SK-N-SH (cell line): ENCODE data around the gene TEKT5. TPM values are rescaled to one million over a fixed set of nuclear protein-coding genes. Genes with fewer than 3 reads are reported as not detected.
A peak's percentile ranks its signal among the peaks of the same experiment; 100 is the strongest.

Experiments
- CTCF ChIA-PET: fragments of 300-600, 350-600 bp; formaldehyde crosslinking; extraction: SDS; loops from one replicate; lab custom pipeline; 2021; lab: Yijun Ruan, JAX
- POLR2A ChIA-PET: fragments of 350-600 bp; sonication (Branson Sonifier 250); formaldehyde crosslinking; extraction: SDS; loops from one replicate; lab custom pipeline; 2020; ENCODE audit warnings: antibody characterized with exemption, inconsistent platforms; lab: Yijun Ruan, JAX
- DNase-seq: peaks from one replicate; pipeline ENCODE4 v3.0.0; 2012
- H2AFZ ChIP-seq: fragments of 200-600 bp; sonication (generic); 2 replicates; pipeline ENCODE4 v1.8.1; 2016; ENCODE audit warnings: antibody characterized with exemption, mild to moderate bottlenecking, low read depth
- H3F3A ChIP-seq: fragments of 200-600 bp; sonication (generic); replicated peaks from 2 replicates; pipeline ENCODE3; 2016; ENCODE audit warnings: antibody characterized with exemption, mild to moderate bottlenecking; ENCODE audit not compliant: insufficient read depth
- H3K27ac ChIP-seq, 2 experiments: fragments of 200-500 bp in 1 of 2; fragments of 200-600 bp in 1 of 2; sonication (Bioruptor generic) in 1 of 2; sonication (generic), shearing (Covaris generic) in 1 of 2; 2 replicates each; pipeline versions ENCODE4 v1.5.1 to v1.6.1; 2014 to 2016; ENCODE audit warnings: low read depth in 2 of 2, inconsistent platforms in 1 of 2, low read length in 1 of 2, mild to moderate bottlenecking in 1 of 2, mixed read lengths in 1 of 2
- H3K27me3 ChIP-seq: fragments of 200-600 bp; sonication (generic), shearing (Covaris generic); 2 replicates; pipeline ENCODE4 v1.6.1; 2016; ENCODE audit warnings: mixed run types; ENCODE audit not compliant: insufficient read depth
- H3K36me3 ChIP-seq, 2 experiments: fragments of 200-500 bp in 1 of 2; fragments of 200-600 bp in 1 of 2; sonication (Bioruptor generic) in 1 of 2; sonication (generic) in 1 of 2; replicated peaks in 1 of 2; 2 replicates each; pipeline versions ENCODE3 to v1.5.1; 2014 to 2016; ENCODE audit warnings: low read length in 1 of 2, mild to moderate bottlenecking in 1 of 2; ENCODE audit not compliant: insufficient read depth in 2 of 2, control insufficient read depth in 1 of 2
- H3K4me1 ChIP-seq, 2 experiments: fragments of 200-500 bp in 1 of 2; fragments of 200-600 bp in 1 of 2; sonication (Bioruptor generic) in 1 of 2; sonication (generic), shearing (Covaris generic) in 1 of 2; 2 replicates each; pipeline versions ENCODE4 v1.5.1 to v1.6.1; 2014 to 2016; ENCODE audit warnings: low read depth in 1 of 2, low read length in 1 of 2, mixed run types in 1 of 2; ENCODE audit not compliant: insufficient read depth in 2 of 2, control insufficient read depth in 1 of 2
- H3K4me2 ChIP-seq: fragments of 200-600 bp; sonication (generic), shearing (Covaris generic); 2 replicates; pipeline ENCODE4 v1.6.1; 2017; ENCODE audit warnings: mixed run types
- H3K4me3 ChIP-seq, 2 experiments: fragments of 200-500 bp in 1 of 2; fragments of 200-600 bp in 1 of 2; sonication (Bioruptor generic) in 1 of 2; sonication (generic), shearing (Covaris generic) in 1 of 2; 2 replicates each; pipeline versions ENCODE4 v1.5.1 to v1.8.1; 2014 to 2016; ENCODE audit warnings: low read depth in 2 of 2, inconsistent platforms in 1 of 2, low read length in 1 of 2, mild to moderate bottlenecking in 1 of 2, mixed read lengths in 1 of 2, moderate library complexity in 1 of 2
- H3K79me2 ChIP-seq: fragments of 200-600 bp; sonication (generic); 2 replicates; pipeline ENCODE4 v1.8.1; 2017; ENCODE audit warnings: mild to moderate bottlenecking; ENCODE audit not compliant: insufficient read depth
- H3K9ac ChIP-seq: fragments of 200-600 bp; sonication (generic); 2 replicates; pipeline ENCODE4 v1.6.1; 2017; ENCODE audit warnings: mixed run types
- H3K9me2 ChIP-seq: fragments of 200-600 bp; sonication (generic); 2 replicates; pipeline ENCODE4 v1.6.1; 2017; ENCODE audit warnings: mixed run types
- H3K9me3 ChIP-seq: fragments of 200-600 bp; sonication (generic); 2 replicates; pipeline ENCODE4 v1.6.1; 2017; ENCODE audit warnings: mixed run types, mild to moderate bottlenecking, moderate library complexity
- H4K20me1 ChIP-seq: fragments of 200-600 bp; sonication (generic); 2 replicates; pipeline ENCODE4 v1.6.1; 2017; ENCODE audit warnings: mild to moderate bottlenecking, mixed run types; ENCODE audit not compliant: insufficient read depth
- CHD2 ChIP-seq: fragments of 150-350 bp; IDR thresholded peaks from 2 replicates; pipeline ENCODE4 v1.6.1; 2018; ENCODE audit warnings: low read length; ENCODE audit not compliant: partially characterized antibody
- EP300 ChIP-seq, 2 experiments: IDR thresholded peaks; 2 replicates each; pipeline versions ENCODE4 v1.4.0 to v1.6.1; 2012; ENCODE audit warnings: borderline replicate concordance in 1 of 2, low read depth in 1 of 2, low read length in 1 of 2
- GATA2 ChIP-seq: sonication (generic); formaldehyde crosslinking; IDR thresholded peaks from 2 replicates; pipeline ENCODE4 v1.5.0; 2020; ENCODE audit warnings: mild to moderate bottlenecking, missing genetic modification reagents
- MXI1 ChIP-seq: IDR thresholded peaks from 2 replicates; pipeline ENCODE4 v1.6.1; 2012; ENCODE audit warnings: mild to moderate bottlenecking, low read depth, low read length, improper control_type of control experiment
- POLR2AphosphoS5 ChIP-seq: IDR thresholded peaks from 2 replicates; pipeline ENCODE4 v1.6.1; 2012; ENCODE audit warnings: low read depth, low read length
- RAD21 ChIP-seq: IDR thresholded peaks from 2 replicates; pipeline ENCODE4 v1.6.1; 2012; ENCODE audit warnings: mild to moderate bottlenecking, low read length
- RCOR1 ChIP-seq: fragments of 150-350 bp; IDR thresholded peaks from 2 replicates; pipeline ENCODE4 v1.6.1; 2017; ENCODE audit warnings: antibody characterized with exemption, low read length
- REST ChIP-seq: IDR thresholded peaks from 2 replicates; pipeline ENCODE4 v1.6.1; 2012; ENCODE audit warnings: mild to moderate bottlenecking, low read depth, low read length, moderate library complexity
- RXRA ChIP-seq: IDR thresholded peaks from 2 replicates; pipeline ENCODE4 v1.4.0; 2012; ENCODE audit warnings: low read depth, mild to moderate bottlenecking, borderline replicate concordance
- SMC3 ChIP-seq: IDR thresholded peaks from 2 replicates; pipeline ENCODE4 v1.6.1; 2012; ENCODE audit warnings: low read depth, low read length, improper control_type of control experiment
- TAF1 ChIP-seq: IDR thresholded peaks from 2 replicates; pipeline ENCODE4 v1.6.1; 2012; ENCODE audit warnings: low read depth, mild to moderate bottlenecking, low read length, moderate library complexity, borderline replicate concordance
- WGBS: methylation state at CpG from one replicate; pipeline ENCODE4 v1.1.6; 2017; ENCODE audit warnings: low lambda C conversion rate; 5-methylcytosine and 5-hydroxymethylcytosine counted together
- polyA plus RNA-seq, 3 experiments: library from polyadenylated mRNA; depleted of rRNA; stranded (reverse); fragments of >200 nt; gene quantifications; 2 replicates each; pipeline ENCODE4 v1.2.3, GENCODE V29; 2012
- TF ChIP-seq, protein P1 (sequence below): IDR thresholded peaks from 2 replicates; pipeline ENCODE4; 2012
- TF ChIP-seq, protein P2 (sequence below): IDR thresholded peaks from 2 replicates; pipeline ENCODE4 v1.4.0; 2012; ENCODE audit warnings: low read depth
- TF ChIP-seq, protein P3 (sequence below): fragments of 150-350 bp; IDR thresholded peaks from 2 replicates; pipeline ENCODE4 v1.6.1; 2017; ENCODE audit warnings: antibody characterized with exemption, low read length, low read depth, borderline replicate concordance

The TEKT5 gene
- polyA plus RNA-seq, 1 of the 3 experiments (the other 2 are of a cell fraction) = not detected

DNA sequence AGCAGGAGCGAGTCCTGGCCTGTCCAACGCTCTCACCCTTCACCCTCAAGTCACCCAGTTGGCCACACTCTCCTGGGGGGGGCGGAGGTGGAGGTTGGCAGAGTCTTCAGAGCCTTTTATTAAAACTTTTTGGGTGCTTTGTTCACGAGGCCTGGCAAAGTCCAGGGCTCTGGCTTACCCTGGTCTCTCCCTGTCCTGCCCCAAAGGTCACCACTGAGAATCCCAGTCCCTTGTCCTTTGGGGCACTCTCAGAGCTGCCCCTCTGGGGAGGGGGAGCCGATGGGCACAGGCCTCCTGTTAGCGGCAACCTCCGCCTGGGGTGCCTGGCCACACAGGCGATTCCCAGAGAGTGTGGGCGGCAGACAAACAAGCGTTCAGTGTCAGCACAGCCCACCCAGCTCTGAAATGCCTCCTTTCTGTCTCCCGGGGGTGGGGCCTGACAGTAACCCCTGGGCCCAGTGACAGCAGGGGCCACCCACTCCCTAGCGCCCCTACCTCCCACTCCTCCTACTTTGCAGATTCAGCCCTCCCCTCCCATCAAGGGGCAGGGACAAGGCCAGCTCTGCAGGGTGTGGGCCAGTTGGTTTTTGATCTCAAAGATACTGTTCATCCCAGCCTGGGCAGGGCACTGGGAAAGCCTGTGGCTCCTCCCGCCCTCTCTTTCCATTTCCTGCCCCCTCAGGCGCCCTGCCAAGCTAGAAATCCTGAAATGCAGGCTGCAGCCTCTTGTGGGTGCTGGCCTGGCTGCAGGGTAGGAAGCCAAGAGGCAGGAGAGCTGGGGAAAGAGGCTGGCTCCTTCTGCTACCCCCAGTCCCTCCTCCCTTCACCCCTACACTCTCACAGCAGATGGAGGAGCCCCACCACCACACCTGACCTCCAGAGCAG lies 77.7 kb downstream of the TEKT5 start:
- CTCF ChIA-PET = interaction anchor here (0.9 to 1.8 kb wide), 8 partner anchors 9 to 102 kb away, joined by 3 to 6 read pairs (median 4); partner anchors contain the start of gene EMP2
- 37% methylated on average over 8 of the region's 14 CpGs for WGBS
- Histone ChIP-seq H2AFZ (peak overlapping the region; percentile 65; the same call in 1 of the 2 replicates), H3F3A (no peaks in the 10 kb centered on the region), H3K4me2 (peak overlapping the region; percentile 24; the same call in 1 of the 2 replicates), H3K9ac (no peak overlapping the region), H3K9me2 (no peaks in the 10 kb centered on the region), H3K27ac (peak overlapping the region in 1 of 2 experiments; percentile 75; a peak in 2 of 4 replicates), H3K27me3 (no peaks in the 10 kb centered on the region), H3K79me2 (no peaks in the 10 kb centered on the region), H4K20me1 (no peaks in the 10 kb centered on the region), H3K9me3 (no peaks in the 10 kb centered on the region), H3K36me3 (no peaks in the 10 kb centered on the region), H3K4me3 (no peak overlapping the region), H3K4me1 (peaks cover 8 to 42% of the 10 kb centered on the region in 2 experiments; a peak in 2 of 4 replicates)
- 0 out of 2 replicates have a peak, but pooled peaks have one; percentile 12 for TF ChIP-seq MXI1
- no peak for TF ChIP-seq CHD2
- TF ChIP-seq, protein P1, sequence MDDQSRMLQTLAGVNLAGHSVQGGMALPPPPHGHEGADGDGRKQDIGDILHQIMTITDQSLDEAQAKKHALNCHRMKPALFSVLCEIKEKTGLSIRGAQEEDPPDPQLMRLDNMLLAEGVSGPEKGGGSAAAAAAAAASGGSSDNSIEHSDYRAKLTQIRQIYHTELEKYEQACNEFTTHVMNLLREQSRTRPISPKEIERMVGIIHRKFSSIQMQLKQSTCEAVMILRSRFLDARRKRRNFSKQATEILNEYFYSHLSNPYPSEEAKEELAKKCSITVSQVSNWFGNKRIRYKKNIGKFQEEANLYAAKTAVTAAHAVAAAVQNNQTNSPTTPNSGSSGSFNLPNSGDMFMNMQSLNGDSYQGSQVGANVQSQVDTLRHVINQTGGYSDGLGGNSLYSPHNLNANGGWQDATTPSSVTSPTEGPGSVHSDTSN = no peak
- peak; percentile 52; the same call in 1 of the 2 replicates for TF ChIP-seq RCOR1
- TF ChIP-seq, protein P2, sequence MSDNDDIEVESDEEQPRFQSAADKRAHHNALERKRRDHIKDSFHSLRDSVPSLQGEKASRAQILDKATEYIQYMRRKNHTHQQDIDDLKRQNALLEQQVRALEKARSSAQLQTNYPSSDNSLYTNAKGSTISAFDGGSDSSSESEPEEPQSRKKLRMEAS = no peak
- no peak for TF ChIP-seq SMC3
- no peak for TF ChIP-seq RXRA
- TF ChIP-seq, protein P3, sequence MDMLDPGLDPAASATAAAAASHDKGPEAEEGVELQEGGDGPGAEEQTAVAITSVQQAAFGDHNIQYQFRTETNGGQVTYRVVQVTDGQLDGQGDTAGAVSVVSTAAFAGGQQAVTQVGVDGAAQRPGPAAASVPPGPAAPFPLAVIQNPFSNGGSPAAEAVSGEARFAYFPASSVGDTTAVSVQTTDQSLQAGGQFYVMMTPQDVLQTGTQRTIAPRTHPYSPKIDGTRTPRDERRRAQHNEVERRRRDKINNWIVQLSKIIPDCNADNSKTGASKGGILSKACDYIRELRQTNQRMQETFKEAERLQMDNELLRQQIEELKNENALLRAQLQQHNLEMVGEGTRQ = no peak
- TF ChIP-seq REST = no peak
- peak in 1 of 2 experiments; percentile 40; a peak in 1 of 4 replicates for TF ChIP-seq EP300 (IDR thresholded peaks at IDR 0.05; ENCODE audit: borderline replicate concordance in 1 of 2, low read depth in 1 of 2, low read length in 1 of 2)
- no peak for TF ChIP-seq POLR2AphosphoS5
- no peak for TF ChIP-seq TAF1
- TF ChIP-seq RAD21 = peak; percentile 19; the same call in 1 of the 2 replicates
- peak; percentile 89 for TF ChIP-seq GATA2 (CRISPR knock-in tag)
- POLR2A ChIA-PET = interaction anchor here (1.7 kb wide), 1 partner anchor 37 kb away, joined by 5 read pairs; the partner anchor contains the start of gene EMP2
- peak; percentile 84 for DNase-seq
